B cell (primary cell): ENCODE data around the gene SCYL2. TPM values are rescaled to one million over a fixed set of nuclear protein-coding genes. Genes with fewer than 3 reads are reported as not detected.
"Not testable (repeated sequence)": the region's sequence is repeated elsewhere in the genome, so short reads cannot be mapped to it uniquely, and the experiment has no call there.

ENCODE experiments used
- ATAC-seq: fragments of 200-7000 bp; cut with Tn5 transposase; one replicate; pipeline ENCODE4 v1.10.0; 2021; ENCODE audit warnings: low read depth, mild to moderate bottlenecking, moderate number of reproducible peaks, moderate library complexity
- CTCF ChIA-PET: fragments of 350-600 bp; sonication (Branson Sonifier 250); formaldehyde crosslinking; loops from one replicate; lab custom pipeline; 2021; ENCODE audit warnings: antibody characterized with exemption, inconsistent platforms; lab: Charles Lee
- POLR2A ChIA-PET: fragments of 350-600 bp; sonication (Branson Sonifier 250); formaldehyde crosslinking; loops from one replicate; lab custom pipeline; 2021; ENCODE audit warnings: antibody characterized with exemption; lab: Charles Lee
- DNase-seq: peaks from one replicate; pipeline ENCODE4 v3.0.0; 2013
- H2AFZ ChIP-seq: 2 replicates; pipeline ENCODE4 v1.6.1; 2012; ENCODE audit warnings: mild to moderate bottlenecking, low read depth, low read length; ENCODE audit not compliant: insufficient read depth, poor library complexity, severe bottlenecking
- H3K27ac ChIP-seq, 2 donors: 1 replicate in 1 of 2; 2 replicates in 1 of 2; pipeline ENCODE4 v1.5.1; 2012 to 2013; ENCODE audit warnings: low read length in 2 of 2, mild to moderate bottlenecking in 2 of 2, moderate library complexity in 1 of 2
- H3K27me3 ChIP-seq, 4 experiments: fragments of 200-600 bp in 1 of 4; sonication (generic) in 1 of 4; replicated peaks in 1 of 4; 1 replicate in 2 of 4; 2 replicates in 2 of 4; pipeline versions ENCODE4 v1.6.1 to v1.7.0; 2013 to 2016; ENCODE audit warnings: low read length in 3 of 4, mild to moderate bottlenecking in 2 of 4, mixed read lengths in 1 of 4, moderate library complexity in 1 of 4; ENCODE audit not compliant: insufficient read depth in 4 of 4, control insufficient read depth in 3 of 4; ENCODE audit errors: control extremely low read depth in 1 of 4
- H3K36me3 ChIP-seq, 2 experiments: replicated peaks in 1 of 2; 1 replicate in 1 of 2; 2 replicates in 1 of 2; pipeline versions ENCODE4 v1.6.1 to v1.7.1; 2013; ENCODE audit warnings: low read length in 1 of 2; ENCODE audit not compliant: insufficient read depth in 2 of 2, control insufficient read depth in 1 of 2; ENCODE audit errors: control extremely low read depth in 1 of 2, extremely low read depth in 1 of 2
- H3K4me1 ChIP-seq, 2 donors: fragments of 200-600 bp in 1 of 2; sonication (generic) in 1 of 2; 1 replicate in 1 of 2; 2 replicates in 1 of 2; pipeline versions ENCODE4 v1.5.1 to v1.6.1; 2013 to 2017; ENCODE audit warnings: low read length in 2 of 2; ENCODE audit not compliant: control insufficient read depth in 2 of 2, insufficient read depth in 2 of 2
- H3K4me2 ChIP-seq: replicated peaks from 2 replicates; pipeline ENCODE3; 2012; ENCODE audit warnings: mild to moderate bottlenecking, low read depth, low read length; ENCODE audit not compliant: poor library complexity, severe bottlenecking
- H3K4me3 ChIP-seq, 5 experiments: fragments of 200-600 bp in 1 of 5; sonication (generic) in 1 of 5; 1 replicate in 3 of 5; 2 replicates in 2 of 5; pipeline versions ENCODE4 v1.5.1 to v1.7.0; 2011 to 2016; ENCODE audit warnings: low read length in 4 of 5, mild to moderate bottlenecking in 4 of 5, low read depth in 2 of 5, control low read depth in 1 of 5, moderate library complexity in 1 of 5; ENCODE audit not compliant: insufficient read depth in 1 of 5; ENCODE audit errors: control extremely low read depth in 1 of 5, extremely low read depth in 1 of 5
- H3K79me2 ChIP-seq: fragments of 200-600 bp; sonication (generic); one replicate; pipeline ENCODE4 v1.6.0; 2016; ENCODE audit warnings: low read length; ENCODE audit not compliant: control insufficient read depth, insufficient read depth
- H3K9ac ChIP-seq: fragments of 200-600 bp; sonication (generic); 2 replicates; pipeline ENCODE4 v1.6.1; 2017; ENCODE audit warnings: mild to moderate bottlenecking, low read length, moderate library complexity
- H3K9me3 ChIP-seq, 3 donors: one replicate each; pipeline versions ENCODE4 v1.6.1 to v1.7.1; 2013; ENCODE audit warnings: low read length in 2 of 3; ENCODE audit not compliant: control insufficient read depth in 2 of 3, insufficient read depth in 1 of 3; ENCODE audit errors: control extremely low read depth in 1 of 3
- H4K20me1 ChIP-seq: 2 replicates; pipeline ENCODE4 v1.6.0; 2012; ENCODE audit warnings: mild to moderate bottlenecking, low read length; ENCODE audit not compliant: insufficient read depth, control insufficient read depth, poor library complexity, severe bottlenecking
- H3K27ac Mint-ChIP-seq: one replicate; pipeline ENCODE4 v1.8.0; 2021; ENCODE audit warnings: mixed read lengths
- H3K27me3 Mint-ChIP-seq: one replicate; pipeline ENCODE4 v1.8.0; 2021; ENCODE audit warnings: mixed read lengths
- H3K4me1 Mint-ChIP-seq: one replicate; pipeline ENCODE4 v1.8.0; 2021; ENCODE audit warnings: mixed read lengths
- H3K4me3 Mint-ChIP-seq: one replicate; pipeline ENCODE4 v1.8.0; 2021; ENCODE audit warnings: mixed read lengths
- H3K9me3 Mint-ChIP-seq: one replicate; pipeline ENCODE4 v1.8.0; 2022; ENCODE audit warnings: mixed read lengths; ENCODE audit not compliant: insufficient read depth
- EZH2 ChIP-seq: IDR thresholded peaks from 2 replicates; pipeline ENCODE4 v1.6.1; 2012; ENCODE audit warnings: borderline replicate concordance, low read depth, mild to moderate bottlenecking, moderate library complexity, low read length; ENCODE audit not compliant: insufficient read depth, poor library complexity, severe bottlenecking
- WGBS: methylation state at CpG from one replicate; pipeline ENCODE4 v1.1.5; 2013; ENCODE audit warnings: missing lambda C conversion rate; ENCODE audit not compliant: insufficient coverage; 5-methylcytosine and 5-hydroxymethylcytosine counted together
- intact Hi-C: fragments of 100-400 bp; cut with micrococcal nuclease; formaldehyde crosslinking; loops from one replicate; pipeline ENCODE4 v1.10.0; 2022
- polyA plus RNA-seq: library from polyadenylated mRNA; depleted of rRNA; stranded (reverse); fragments of >200 nt; gene quantifications from 2 replicates; pipeline ENCODE4 v1.2.3, GENCODE V29; 2012
- total RNA-seq, 2 donors: library from RNA; stranded (reverse); fragments of 120-200 nt in 1 of 2; gene quantifications; 1 replicate in 1 of 2; 2 replicates in 1 of 2; pipeline versions ENCODE4 v1.2.3 to v1.2.4, GENCODE V29; 2013 to 2022
- TF ChIP-seq, protein P1 (sequence below): fragments of 200-600 bp; IDR thresholded peaks from one replicate; pipeline ENCODE4 v1.8.0; 2022; ENCODE audit warnings: antibody characterized with exemption, mild to moderate bottlenecking

The SCYL2 gene
- total and polyA plus RNA-seq, 2 donors (not counting 1 experiment from before 2014, with no cell fraction given), result 8.8 to 38.4 TPM

DNA sequence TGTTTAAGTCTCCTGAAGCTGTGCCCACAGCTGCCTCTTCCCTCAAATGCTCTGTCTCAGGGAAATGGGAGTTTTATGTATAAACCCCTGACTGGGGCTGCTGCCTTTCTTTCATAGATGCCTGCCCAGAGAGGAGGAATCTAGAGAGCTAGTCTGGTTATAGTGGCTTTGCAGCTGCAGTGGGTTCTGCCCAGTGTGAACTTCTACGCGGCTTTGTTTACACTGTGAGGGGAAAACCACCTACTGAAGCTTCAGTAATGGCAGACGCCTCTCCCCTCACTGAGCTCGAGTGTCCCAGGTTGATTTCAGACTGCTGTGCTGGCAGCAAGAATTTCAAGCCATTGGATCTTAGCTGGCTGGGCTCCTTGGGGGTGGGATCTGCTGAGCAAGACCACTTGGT lies 36.9 kb downstream of the SCYL2 start:
- no peaks in the 10 kb centered on the region for H3K4me1 ChIP-seq
- H2AFZ ChIP-seq, result no peak overlapping the region
- CTCF ChIA-PET, result no interaction called here
- no peak overlapping the region for H3K9ac ChIP-seq
- Mint-ChIP-seq H3K27me3 (no peaks in the 10 kb centered on the region), H3K27ac (no peak overlapping the region), H3K4me3 (no peak overlapping the region), H3K9me3 (peaks cover 2% of the 10 kb centered on the region), H3K4me1 (no peaks in the 10 kb centered on the region)
- no peak for DNase-seq
- no peaks in the 10 kb centered on the region for H4K20me1 ChIP-seq
- H3K27ac ChIP-seq, result no peak overlapping the region
- H3K27me3 ChIP-seq, result no peaks in the 10 kb centered on the region
- H3K79me2 ChIP-seq, result no peaks in the 10 kb centered on the region
- POLR2A ChIA-PET, result no interaction called here
- H3K4me2 ChIP-seq, result no peak overlapping the region
- peaks cover 5 to 37% of the 10 kb centered on the region in 2 experiments for H3K36me3 ChIP-seq
- intact Hi-C loops, result no loop called here
- no peak for ATAC-seq
- H3K9me3 ChIP-seq, result peaks cover 0 to 10% (median 0%) of the 10 kb centered on the region in 3 donors
- no peak overlapping the region for H3K4me3 ChIP-seq
- no CpG with 5 or more reads among the region's 4 CpGs for WGBS
- TF ChIP-seq EZH2, result no peak
- TF ChIP-seq, protein P1, sequence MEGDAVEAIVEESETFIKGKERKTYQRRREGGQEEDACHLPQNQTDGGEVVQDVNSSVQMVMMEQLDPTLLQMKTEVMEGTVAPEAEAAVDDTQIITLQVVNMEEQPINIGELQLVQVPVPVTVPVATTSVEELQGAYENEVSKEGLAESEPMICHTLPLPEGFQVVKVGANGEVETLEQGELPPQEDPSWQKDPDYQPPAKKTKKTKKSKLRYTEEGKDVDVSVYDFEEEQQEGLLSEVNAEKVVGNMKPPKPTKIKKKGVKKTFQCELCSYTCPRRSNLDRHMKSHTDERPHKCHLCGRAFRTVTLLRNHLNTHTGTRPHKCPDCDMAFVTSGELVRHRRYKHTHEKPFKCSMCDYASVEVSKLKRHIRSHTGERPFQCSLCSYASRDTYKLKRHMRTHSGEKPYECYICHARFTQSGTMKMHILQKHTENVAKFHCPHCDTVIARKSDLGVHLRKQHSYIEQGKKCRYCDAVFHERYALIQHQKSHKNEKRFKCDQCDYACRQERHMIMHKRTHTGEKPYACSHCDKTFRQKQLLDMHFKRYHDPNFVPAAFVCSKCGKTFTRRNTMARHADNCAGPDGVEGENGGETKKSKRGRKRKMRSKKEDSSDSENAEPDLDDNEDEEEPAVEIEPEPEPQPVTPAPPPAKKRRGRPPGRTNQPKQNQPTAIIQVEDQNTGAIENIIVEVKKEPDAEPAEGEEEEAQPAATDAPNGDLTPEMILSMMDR, result no peak

DNA sequence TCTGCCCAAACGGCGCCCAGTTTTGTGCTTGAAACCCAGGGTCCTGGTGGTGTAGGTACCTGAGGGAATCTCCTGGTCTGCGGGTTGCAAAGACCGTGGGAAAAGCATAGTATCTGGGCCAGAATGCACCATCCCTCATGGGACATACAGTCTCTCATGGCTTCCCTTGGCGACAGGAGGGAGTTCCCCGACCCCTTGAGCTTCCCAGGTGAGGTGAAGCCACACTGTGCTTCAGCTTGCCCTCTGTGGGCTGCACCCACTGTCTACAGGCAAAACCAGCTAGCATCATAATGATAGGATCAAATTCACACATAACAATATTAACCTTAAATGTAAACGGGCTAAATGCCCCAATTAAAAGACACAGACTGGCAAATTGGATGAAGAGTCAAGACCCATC lies 37.4 kb downstream of the SCYL2 start:
- not testable (repeated sequence) for H3K27ac Mint-ChIP-seq

DNA sequence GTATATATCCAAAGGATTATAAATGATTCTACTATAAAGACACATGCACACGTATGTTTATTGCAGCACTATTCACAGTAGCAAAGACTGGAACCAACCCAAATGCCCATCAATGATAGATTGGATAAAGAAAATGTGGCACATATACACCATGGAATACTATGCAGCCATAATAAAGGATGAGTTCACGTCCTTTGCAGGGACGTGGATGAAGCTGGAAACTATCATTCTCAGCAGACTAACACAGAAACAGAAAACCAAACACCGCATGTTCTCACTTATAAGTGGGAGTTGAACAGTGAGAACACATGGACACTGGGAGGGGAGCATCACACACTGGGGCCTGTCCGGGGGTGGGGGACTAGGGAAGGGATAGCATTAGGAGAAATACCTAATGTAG lies 41.2 kb downstream of the SCYL2 start:
- H3K4me1 ChIP-seq, POLR2A ChIA-PET, ATAC-seq, H3K4me2 ChIP-seq, H3K27me3 Mint-ChIP-seq, H3K27ac ChIP-seq, H3K9ac ChIP-seq, H3K4me3 Mint-ChIP-seq, H3K27me3 ChIP-seq, CTCF ChIA-PET, H2AFZ ChIP-seq, H3K79me2 ChIP-seq, H3K27ac Mint-ChIP-seq, H3K4me3 ChIP-seq, H3K9me3 ChIP-seq, H4K20me1 ChIP-seq, intact Hi-C loops, H3K9me3 Mint-ChIP-seq, DNase-seq, H3K4me1 Mint-ChIP-seq: not testable (repeated sequence)
- peaks cover 3 to 20% of the 10 kb centered on the region in 2 experiments for H3K36me3 ChIP-seq
- WGBS, result no CpG with 5 or more reads among the region's 5 CpGs

More for the DNA sequence above, 37.4 kb downstream of the SCYL2 start:
- H3K9ac ChIP-seq, H3K27me3 ChIP-seq, H3K4me2 ChIP-seq, H3K9me3 ChIP-seq, H3K9me3 Mint-ChIP-seq, H3K4me1 Mint-ChIP-seq, H2AFZ ChIP-seq, CTCF ChIA-PET, POLR2A ChIA-PET, H3K4me3 ChIP-seq, H3K4me1 ChIP-seq, intact Hi-C loops, H3K27me3 Mint-ChIP-seq, ATAC-seq, H3K79me2 ChIP-seq, DNase-seq, H3K27ac ChIP-seq, H3K4me3 Mint-ChIP-seq, H4K20me1 ChIP-seq: not testable (repeated sequence)
- H3K36me3 ChIP-seq, result peaks cover 6 to 37% of the 10 kb centered on the region in 2 experiments
- WGBS, result 96% methylated on average over 6 of the region's 7 CpGs
